Hepatocyte (in vitro differentiated cells): ENCODE measurements around the gene SSRP1. TPM values are rescaled to one million over a fixed set of nuclear protein-coding genes. Genes with fewer than 3 reads are reported as not detected.

Experiments
- DNase-seq: peaks from one replicate; pipeline ENCODE4 v3.0.0-alpha.2; 2016; ENCODE audit warnings: low spot score
- H2AFZ ChIP-seq: fragments of 200-600 bp; sonication (generic); 2 replicates; pipeline ENCODE4 v1.6.0; 2016; ENCODE audit warnings: antibody characterized with exemption, mild to moderate bottlenecking
- H3K27ac ChIP-seq: fragments of 200-600 bp; sonication (generic); 2 replicates; pipeline ENCODE4 v1.5.1; 2016; ENCODE audit warnings: mild to moderate bottlenecking
- H3K27me3 ChIP-seq: fragments of 200-600 bp; sonication (generic); 2 replicates; pipeline ENCODE4 v1.6.1; 2016
- H3K36me3 ChIP-seq: fragments of 200-600 bp; sonication (generic); replicated peaks from 2 replicates; pipeline ENCODE4 v1.5.1; 2016; ENCODE audit warnings: low read depth; ENCODE audit not compliant: insufficient read depth
- H3K4me1 ChIP-seq: fragments of 200-600 bp; sonication (generic); 2 replicates; pipeline ENCODE4 v1.5.1; 2016; ENCODE audit warnings: mild to moderate bottlenecking, moderate library complexity; ENCODE audit not compliant: insufficient read depth
- H3K4me2 ChIP-seq: fragments of 200-600 bp; sonication (generic); 2 replicates; pipeline ENCODE4 v1.6.0; 2016
- H3K4me3 ChIP-seq: fragments of 200-600 bp; sonication (generic); 2 replicates; pipeline ENCODE4 v1.5.1; 2016; ENCODE audit warnings: mild to moderate bottlenecking
- H3K79me2 ChIP-seq: fragments of 200-600 bp; sonication (generic); 2 replicates; pipeline ENCODE4 v1.6.0; 2017; ENCODE audit warnings: mild to moderate bottlenecking
- H3K9me2 ChIP-seq: fragments of 200-600 bp; sonication (generic); replicated peaks from 2 replicates; pipeline ENCODE4 v1.6.0; 2017; ENCODE audit warnings: mild to moderate bottlenecking; ENCODE audit not compliant: insufficient read depth
- H3K9me3 ChIP-seq: fragments of 200-600 bp; sonication (generic); 2 replicates; pipeline ENCODE4 v1.5.1; 2016; ENCODE audit warnings: low read depth, mild to moderate bottlenecking
- H4K20me1 ChIP-seq: fragments of 200-600 bp; sonication (generic); 2 replicates; pipeline ENCODE4 v1.6.0; 2016; ENCODE audit warnings: mild to moderate bottlenecking; ENCODE audit not compliant: insufficient read depth, poor library complexity, severe bottlenecking
- CTCF ChIP-seq: fragments of 200-600 bp; sonication (generic); IDR thresholded peaks from 2 replicates; pipeline ENCODE4 v1.5.1; 2016; ENCODE audit warnings: antibody characterized with exemption, mild to moderate bottlenecking; ENCODE audit not compliant: poor library complexity
- EZH2 ChIP-seq: fragments of 200-600 bp; sonication (generic); IDR thresholded peaks from 2 replicates; pipeline ENCODE4 v1.6.1; 2016; ENCODE audit warnings: antibody characterized with exemption, mild to moderate bottlenecking, borderline replicate concordance
- EZH2phosphoT487 ChIP-seq: fragments of 200-600 bp; sonication (generic); IDR thresholded peaks from one replicate; pipeline ENCODE4 v1.6.1; 2018; ENCODE audit warnings: antibody characterized with exemption, mild to moderate bottlenecking, low read depth, moderate library complexity; ENCODE audit not compliant: unreplicated experiment, severe bottlenecking
- WGBS: methylation state at CpG from one replicate; pipeline ENCODE4 v1.1.6; 2016; ENCODE audit warnings: low lambda C conversion rate; ENCODE audit errors: missing lambda C conversion rate; 5-methylcytosine and 5-hydroxymethylcytosine counted together
- polyA plus RNA-seq: library from polyadenylated mRNA; unstranded; fragments of >200 nt; fragmentation: Nextera tagmentation; extraction: Ambion mirVana; gene quantifications from 2 replicates; pipeline ENCODE4 v1.2.1, GENCODE V29; 2016
- total RNA-seq: library from RNA; depleted of rRNA; stranded (reverse); fragments of >200 nt; gene quantifications from 2 replicates; pipeline ENCODE4 v1.2.3, GENCODE V29; 2014

Gene SSRP1
- total and polyA plus RNA-seq, 2 experiments from 2014 or later, result 34.0 to 64.6 TPM

- WGBS, result 92% methylated on average over 10 of the region's 10 CpGs
- TF ChIP-seq EZH2, result no peak
- no peak for TF ChIP-seq CTCF
- no peaks in the 10 kb centered on the region for H3K9me2 ChIP-seq
- H2AFZ ChIP-seq, result no peak overlapping the region
- peaks cover 14% of the 10 kb centered on the region for H4K20me1 ChIP-seq
- no peak overlapping the region for H3K4me3 ChIP-seq
- no peaks in the 10 kb centered on the region for H3K9me3 ChIP-seq
- peak overlapping the region; percentile 77 for H3K4me2 ChIP-seq
- H3K79me2 ChIP-seq, result peaks cover 53% of the 10 kb centered on the region
- H3K36me3 ChIP-seq, result peaks cover 3% of the 10 kb centered on the region
- DNase-seq, result no peak
- H3K27ac ChIP-seq, result peak overlapping the region; percentile 89
- H3K4me1 ChIP-seq, result peaks cover 29% of the 10 kb centered on the region
- H3K27me3 ChIP-seq, result no peaks in the 10 kb centered on the region
These were observed 23.1 kb downstream of the SSRP1 start for GRCh38 chr11:57312511-57313021.

DNA sequence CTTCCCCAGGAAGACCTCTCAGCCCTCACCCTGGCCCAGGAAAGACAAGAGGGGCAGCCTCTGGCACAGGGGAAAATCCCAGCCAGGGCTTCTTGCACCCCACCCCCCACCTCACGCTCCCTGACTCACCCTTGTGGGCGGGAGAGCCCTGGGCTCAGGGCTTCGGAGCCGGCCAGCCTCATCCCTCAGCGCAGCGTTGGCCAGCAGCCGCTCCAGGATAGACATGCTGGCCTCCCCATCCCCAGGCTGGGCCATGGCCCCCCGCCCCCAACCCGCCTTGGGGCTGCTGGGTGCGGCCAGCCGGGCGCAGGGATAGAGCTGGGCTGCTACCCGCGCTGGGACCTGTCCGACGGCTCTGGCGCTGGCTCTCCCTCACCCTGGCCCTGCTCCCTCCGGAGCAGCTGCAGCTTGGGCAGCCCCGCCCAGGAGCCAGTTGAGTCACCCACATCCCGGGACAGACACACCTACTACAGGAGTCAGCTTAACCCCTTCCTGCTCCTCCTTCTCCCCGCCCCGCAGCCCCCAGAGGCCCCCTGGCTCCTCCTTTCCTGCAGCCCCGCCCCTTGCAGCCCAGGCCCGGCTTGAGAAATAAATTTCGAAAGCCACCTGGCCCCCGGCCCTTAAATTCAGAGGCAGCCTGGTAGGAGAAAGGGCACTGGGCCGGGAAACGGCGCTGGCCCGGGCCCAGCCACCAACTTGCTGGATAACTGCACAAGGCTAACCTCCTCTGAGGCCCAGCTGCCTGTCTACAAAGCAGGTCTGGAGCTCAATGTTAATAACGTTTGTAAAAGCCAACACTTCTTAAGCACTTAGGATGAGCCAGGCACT lies 24.4 kb downstream of the SSRP1 start:
- Histone ChIP-seq H4K20me1 (peaks cover 14% of the 10 kb centered on the region), H3K4me2 (peak overlapping the region; percentile 77), H3K4me3 (peak overlapping the region; percentile 9), H3K9me2 (no peaks in the 10 kb centered on the region), H3K27ac (peak overlapping the region; percentile 89), H3K4me1 (peaks cover 29% of the 10 kb centered on the region), H3K79me2 (peaks cover 52% of the 10 kb centered on the region), H3K9me3 (no peaks in the 10 kb centered on the region), H3K27me3 (no peaks in the 10 kb centered on the region), H3K36me3 (no peaks in the 10 kb centered on the region), H2AFZ (no peak overlapping the region)
- WGBS, result 4% methylated on average over 15 of the region's 31 CpGs
- DNase-seq, result peak; percentile 96
- TF ChIP-seq EZH2phosphoT487 (no peak), CTCF (no peak), EZH2 (no peak)

- H3K9me2 ChIP-seq, result no peaks in the 10 kb centered on the region
- peaks cover 55% of the 10 kb centered on the region for H3K79me2 ChIP-seq
- H4K20me1 ChIP-seq, result peaks cover 17% of the 10 kb centered on the region
- H3K27ac ChIP-seq, result peak overlapping the region; percentile 89
- H3K4me3 ChIP-seq, result peak overlapping the region; percentile 9
- WGBS, result 65% methylated on average over 6 of the region's 6 CpGs
- peaks cover 29% of the 10 kb centered on the region for H3K4me1 ChIP-seq
- peak overlapping the region; percentile 77 for H3K4me2 ChIP-seq
- TF ChIP-seq CTCF, result no peak
- TF ChIP-seq EZH2phosphoT487, result no peak
- TF ChIP-seq EZH2, result no peak
- peak; percentile 70 for DNase-seq
- H3K27me3 ChIP-seq, result no peaks in the 10 kb centered on the region
- no peaks in the 10 kb centered on the region for H3K36me3 ChIP-seq
- H2AFZ ChIP-seq, result no peak overlapping the region
- no peaks in the 10 kb centered on the region for H3K9me3 ChIP-seq
These were observed 25.0 kb downstream of the SSRP1 start for GRCh38 chr11:57310630-57311086.
